ENCODE results near the gene MAML1. TPM values are rescaled to one million over a fixed set of nuclear protein-coding genes. Genes with fewer than 3 reads are reported as not detected.

The MAML1 gene
- total RNA-seq, 1 experiment from 2014 or later = 34.0 TPM

- Histone ChIP-seq H3K9me2 (ENCODE audit: insufficient read depth) (no peaks in the 10 kb centered on the region), H3K27ac (no peak overlapping the region), H3K9me3 (ENCODE audit: insufficient read depth, low read depth) (no peaks in the 10 kb centered on the region), H3K4me2 (no peak overlapping the region), H3K4me1 (replicated peaks; ENCODE audit: insufficient read depth) (no peaks in the 10 kb centered on the region), H4K20me1 (ENCODE audit: insufficient read depth) (peaks cover 5% of the 10 kb centered on the region; the same call in 1 of the 2 replicates), H3F3A (ENCODE audit: insufficient read depth, low read depth) (no peaks in the 10 kb centered on the region), H3K4me3 (no peak overlapping the region), H3K79me2 (ENCODE audit: low read depth) (peaks cover 63% of the 10 kb centered on the region), H2AFZ (no peak overlapping the region), H3K36me3 (ENCODE audit: low read depth) (no peaks in the 10 kb centered on the region), H3K27me3 (ENCODE audit: insufficient read depth, low read depth) (no peaks in the 10 kb centered on the region)
- no peak for TF ChIP-seq CTCF (conservative IDR thresholded peaks at IDR 0.05)
- no peak for TF ChIP-seq EZH2 (IDR thresholded peaks at IDR 0.05; ENCODE audit: low read depth)
- CTCF ChIA-PET = no interaction called here
- POLR2A ChIA-PET (ENCODE audit: unreplicated experiment) = no interaction called here
- DNase-seq = no peak
- no TSS peak for BruUV-seq (replicated peaks)
- intact Hi-C loops (cut with micrococcal nuclease; ENCODE audit: unreplicated experiment) = no loop called here
Measured at GRCh38 chr5:179746872-179747271, 14.2 kb downstream of the MAML1 start.

GRCh38 chr5:179747811-179748210, 15.2 kb downstream of the MAML1 start:
- H3K4me2 ChIP-seq = no peak overlapping the region
- TF ChIP-seq EZH2 (IDR thresholded peaks at IDR 0.05; ENCODE audit: low read depth) = no peak
- no peak for TF ChIP-seq CTCF (conservative IDR thresholded peaks at IDR 0.05)
- intact Hi-C loops (cut with micrococcal nuclease; ENCODE audit: unreplicated experiment) = no loop called here

GRCh38 chr5:179749857-179750508, 17.4 kb downstream of the MAML1 start:
- DNase-seq = no peak
- Histone ChIP-seq H3K4me1 (replicated peaks; ENCODE audit: insufficient read depth) (no peaks in the 10 kb centered on the region), H3K4me3 (no peak overlapping the region), H2AFZ (no peak overlapping the region), H3F3A (ENCODE audit: insufficient read depth, low read depth) (no peaks in the 10 kb centered on the region), H3K4me2 (no peak overlapping the region), H4K20me1 (ENCODE audit: insufficient read depth) (peaks cover 16% of the 10 kb centered on the region), H3K27me3 (ENCODE audit: insufficient read depth, low read depth) (no peaks in the 10 kb centered on the region), H3K79me2 (ENCODE audit: low read depth) (peaks cover 68% of the 10 kb centered on the region), H3K27ac (no peak overlapping the region), H3K36me3 (ENCODE audit: low read depth) (no peaks in the 10 kb centered on the region), H3K9me2 (ENCODE audit: insufficient read depth) (no peaks in the 10 kb centered on the region), H3K9me3 (ENCODE audit: insufficient read depth, low read depth) (no peaks in the 10 kb centered on the region)
- no TSS peak for BruUV-seq (replicated peaks)
- TF ChIP-seq CTCF (conservative IDR thresholded peaks at IDR 0.05) (no peak), EZH2 (IDR thresholded peaks at IDR 0.05; ENCODE audit: low read depth) (no peak)
- ChIA-PET POLR2A (ENCODE audit: unreplicated experiment) (interaction anchor here (0.6 to 0.7 kb wide), 2 partner anchors 87 to 317 kb away, joined by 5 to 6 read pairs; no protein-coding TSS in a partner anchor), CTCF (interaction anchor here (0.6 kb wide), 1 partner anchor 65 kb away, joined by 4 read pairs; no protein-coding TSS in a partner anchor)
- intact Hi-C loops (cut with micrococcal nuclease; ENCODE audit: unreplicated experiment) = no loop called here

More at GRCh38 chr5:179747811-179748210, 15.2 kb downstream of the MAML1 start:
- ChIA-PET CTCF (no interaction called here), POLR2A (ENCODE audit: unreplicated experiment) (no interaction called here)
- Histone ChIP-seq H3K4me3 (no peak overlapping the region), H3K27ac (no peak overlapping the region), H3K4me1 (replicated peaks; ENCODE audit: insufficient read depth) (no peaks in the 10 kb centered on the region), H3K9me3 (ENCODE audit: insufficient read depth, low read depth) (no peaks in the 10 kb centered on the region), H3F3A (ENCODE audit: insufficient read depth, low read depth) (no peaks in the 10 kb centered on the region), H3K27me3 (ENCODE audit: insufficient read depth, low read depth) (no peaks in the 10 kb centered on the region), H3K9me2 (ENCODE audit: insufficient read depth) (no peaks in the 10 kb centered on the region), H3K79me2 (ENCODE audit: low read depth) (peaks cover 59% of the 10 kb centered on the region), H4K20me1 (ENCODE audit: insufficient read depth) (peaks cover 5% of the 10 kb centered on the region; the same call in 1 of the 2 replicates), H2AFZ (no peak overlapping the region), H3K36me3 (ENCODE audit: low read depth) (no peaks in the 10 kb centered on the region)
- no TSS peak for BruUV-seq (replicated peaks)
- no peak for DNase-seq

Data from PC-9 (cell line).